22Rv1 (cell line): ENCODE measurements around the gene ATP10A.

Experiments
- CTCF ChIP-seq: fragments of 450-650 bp; IDR thresholded peaks from 2 replicates; pipeline ENCODE4 v1.5.1; 2017; ENCODE audit warnings: mild to moderate bottlenecking
- ZFX ChIP-seq: fragments of 450-650 bp; IDR thresholded peaks from 2 replicates; pipeline ENCODE4 v1.6.1; 2017; ENCODE audit warnings: antibody characterized with exemption, borderline replicate concordance

- TF ChIP-seq CTCF = no peak
- TF ChIP-seq ZFX = no peak
Observed at GRCh38 chr15:25727867-25728600, 135.1 kb downstream of the ATP10A start.
